PC-3 (cell line): ENCODE results near the gene CUTA.

ENCODE experiments used
- CTCF ChIP-seq: fragments of 300-600 bp; sonication (generic); conservative IDR thresholded peaks from 2 replicates; pipeline ENCODE4 v1.5.1; 2017; ENCODE audit warnings: antibody characterized with exemption, low read depth, mild to moderate bottlenecking, low read length
- EZH2 ChIP-seq: fragments of 300-600 bp; sonication (generic); IDR thresholded peaks from one replicate; pipeline ENCODE4 v1.6.1; 2017; ENCODE audit warnings: antibody characterized with exemption, mild to moderate bottlenecking, low read length; ENCODE audit not compliant: unreplicated experiment

GRCh38 chr6:33437666-33438065 is 19.8 kb upstream of the CUTA start:
- TF ChIP-seq CTCF: no peak
- TF ChIP-seq EZH2: no peak
